Keratinocyte (primary cell): Measurements from ENCODE around the gene GTF2I. TPM values are rescaled to one million over a fixed set of nuclear protein-coding genes. Genes with fewer than 3 reads are reported as not detected.
"Not testable (repeated sequence)": the region's sequence is repeated elsewhere in the genome, so short reads cannot be mapped to it uniquely, and the experiment has no call there.

Source experiments
- DNase-seq: peaks from one replicate; pipeline ENCODE4 v3.0.0-alpha.2; 2011; ENCODE audit warnings: low read depth, missing footprints, low spot score
- FAIRE-seq: peaks from 2 replicates; lab custom pipeline; 2011; peaks lifted over from hg19 to GRCh38; lab: Jason Lieb, UNC
- H2AFZ ChIP-seq: 2 replicates; pipeline ENCODE4 v1.6.0; 2012; ENCODE audit warnings: low read length, control low read depth, inconsistent platforms; ENCODE audit not compliant: control insufficient read depth
- H3K27ac ChIP-seq: 2 replicates; pipeline ENCODE4 v1.5.1; 2011; ENCODE audit warnings: low read length; ENCODE audit not compliant: control insufficient read depth, insufficient read depth
- H3K27me3 ChIP-seq: 3 replicates; pipeline ENCODE4 v1.6.0; 2011; ENCODE audit warnings: low read length; ENCODE audit not compliant: control insufficient read depth, insufficient read depth; ENCODE audit errors: extremely low read depth
- H3K36me3 ChIP-seq, 2 experiments: 2 replicates in 1 of 2; 3 replicates in 1 of 2; pipeline ENCODE4 v1.5.1; 2011; ENCODE audit warnings: low read length in 2 of 2, mild to moderate bottlenecking in 1 of 2; ENCODE audit not compliant: control insufficient read depth in 2 of 2, insufficient read depth in 2 of 2; ENCODE audit errors: extremely low read depth in 1 of 2
- H3K4me1 ChIP-seq: 3 replicates; pipeline ENCODE4 v1.5.1; 2011; ENCODE audit warnings: low read length; ENCODE audit not compliant: control insufficient read depth, insufficient read depth; ENCODE audit errors: extremely low read depth
- H3K4me2 ChIP-seq: 3 replicates; pipeline ENCODE4 v1.6.0; 2011; ENCODE audit warnings: low read depth, low read length; ENCODE audit not compliant: control insufficient read depth, insufficient read depth; ENCODE audit errors: extremely low read depth
- H3K4me3 ChIP-seq, 3 experiments: fragments of 200-600 bp in 1 of 3; sonication (generic) in 1 of 3; 2 replicates in 2 of 3; 3 replicates in 1 of 3; pipeline ENCODE4 v1.5.1; 2011 to 2016; ENCODE audit warnings: low read length in 3 of 3, mild to moderate bottlenecking in 3 of 3, control low read depth in 2 of 3, inconsistent platforms in 1 of 3, low read depth in 1 of 3, mixed read lengths in 1 of 3, mixed run types in 1 of 3, moderate library complexity in 1 of 3; ENCODE audit not compliant: control insufficient read depth in 2 of 3, insufficient read depth in 2 of 3; ENCODE audit errors: extremely low read depth in 1 of 3
- H3K79me2 ChIP-seq: 2 replicates; pipeline ENCODE4 v1.6.0; 2012; ENCODE audit warnings: low read length; ENCODE audit not compliant: control insufficient read depth, insufficient read depth
- H3K9ac ChIP-seq: 3 replicates; pipeline ENCODE4 v1.6.0; 2011; ENCODE audit warnings: low read length; ENCODE audit not compliant: control insufficient read depth, insufficient read depth; ENCODE audit errors: extremely low read depth
- H3K9me1 ChIP-seq: 3 replicates; pipeline ENCODE4 v1.6.0; 2011; ENCODE audit warnings: low read length; ENCODE audit not compliant: control insufficient read depth, insufficient read depth; ENCODE audit errors: extremely low read depth
- H3K9me3 ChIP-seq: 2 replicates; pipeline ENCODE4 v1.5.1; 2012; ENCODE audit warnings: low read depth, low read length; ENCODE audit not compliant: control insufficient read depth
- H4K20me1 ChIP-seq: 3 replicates; pipeline ENCODE4 v1.6.0; 2011; ENCODE audit warnings: low read length; ENCODE audit not compliant: control insufficient read depth, insufficient read depth; ENCODE audit errors: extremely low read depth
- CTCF ChIP-seq, 3 experiments: IDR thresholded peaks in 1 of 3; conservative IDR thresholded peaks in 1 of 3; optimal IDR thresholded peaks in 1 of 3; 2 replicates in 2 of 3; 3 replicates in 1 of 3; pipeline versions ENCODE3 to v1.5.1; 2011; ENCODE audit warnings: low read length in 3 of 3, mild to moderate bottlenecking in 3 of 3, moderate library complexity in 2 of 3, control low read depth in 1 of 3, inconsistent platforms in 1 of 3; ENCODE audit not compliant: insufficient read depth in 2 of 3; ENCODE audit errors: extremely low read depth in 1 of 3
- EZH2 ChIP-seq: IDR thresholded peaks from one replicate; pipeline ENCODE4 v1.6.1; 2012; ENCODE audit warnings: inconsistent platforms, mild to moderate bottlenecking, low read length, moderate library complexity
- dilution Hi-C: fragments of 300-500 bp; cut with MboI; formaldehyde crosslinking; loops from one replicate; pipeline ENCODE4 v1.7.0; 2020; ENCODE audit warnings: low sequenced_read_pairs; ENCODE audit not compliant: extremely low pct_ligation_motif_present
- polyA plus RNA-seq, 5 experiments: library from polyadenylated mRNA; depleted of rRNA in 3 of 5; stranded (reverse) in 3 of 5; stranded (forward) in 1 of 5; unstranded in 1 of 5; fragments of >200 nt; gene quantifications; 1 replicate in 1 of 5; 2 replicates in 3 of 5; 3 replicates in 1 of 5; pipeline versions ENCODE4 v1.2.1 to v1.2.3, GENCODE V29; 2011 to 2012; ENCODE audit warnings: missing spikeins in 2 of 5, low read depth in 1 of 5, low replicate concordance in 1 of 5

GTF2I gene
- polyA plus RNA-seq, 1 donor (not counting 4 experiments of a cell fraction or from before 2014, with no cell fraction given), result 56.1 TPM

GRCh38 chr7:74651133-74651504 is 6.4 kb upstream of the GTF2I start:
- dilution Hi-C loops, FAIRE-seq, H3K4me3 ChIP-seq, H3K9ac ChIP-seq, H3K9me1 ChIP-seq, H3K4me2 ChIP-seq, H2AFZ ChIP-seq, H3K36me3 ChIP-seq, DNase-seq, H3K4me1 ChIP-seq, H3K79me2 ChIP-seq, H3K27ac ChIP-seq, H4K20me1 ChIP-seq, H3K27me3 ChIP-seq, H3K9me3 ChIP-seq: not testable (repeated sequence)

GRCh38 chr7:74653686-74654181 is 3.8 kb upstream of the GTF2I start:
- Histone ChIP-seq H3K9me3 (no peaks in the 10 kb centered on the region), H3K4me3 (no peak overlapping the region), H3K27me3 (no peaks in the 10 kb centered on the region), H3K27ac (no peak overlapping the region), H3K4me2 (no peak overlapping the region), H4K20me1 (no peaks in the 10 kb centered on the region), H3K36me3 (no peaks in the 10 kb centered on the region), H3K4me1 (peaks cover 8% of the 10 kb centered on the region), H2AFZ (no peak overlapping the region), H3K9me1 (no peaks in the 10 kb centered on the region), H3K9ac (no peak overlapping the region), H3K79me2 (peaks cover 3% of the 10 kb centered on the region)
- DNase-seq (no peak), FAIRE-seq (no peak)
- TF ChIP-seq EZH2, result no peak
- no peak for TF ChIP-seq CTCF (optimal IDR thresholded peaks at IDR 0.05 in 1 of 3, IDR thresholded peaks at IDR 0.05 in 1 of 3, conservative IDR thresholded peaks at IDR 0.05 in 1 of 3; ENCODE audit: extremely low read depth in 1 of 3, insufficient read depth in 2 of 3, low read length in 3 of 3)
- dilution Hi-C loops, result no loop called here

- TF ChIP-seq CTCF (optimal IDR thresholded peaks at IDR 0.05 in 1 of 3, IDR thresholded peaks at IDR 0.05 in 1 of 3, conservative IDR thresholded peaks at IDR 0.05 in 1 of 3; ENCODE audit: extremely low read depth in 1 of 3, insufficient read depth in 2 of 3, low read length in 3 of 3) (no peak), EZH2 (no peak)
- Histone ChIP-seq H3K79me2 (peaks cover 14% of the 10 kb centered on the region), H3K4me2 (no peak overlapping the region), H3K4me3 (no peak overlapping the region), H3K9me1 (no peaks in the 10 kb centered on the region), H3K36me3 (no peaks in the 10 kb centered on the region), H3K9me3 (no peaks in the 10 kb centered on the region), H3K27ac (no peak overlapping the region), H3K9ac (no peak overlapping the region), H3K27me3 (no peaks in the 10 kb centered on the region), H3K4me1 (peaks cover 13% of the 10 kb centered on the region), H2AFZ (no peak overlapping the region), H4K20me1 (no peaks in the 10 kb centered on the region)
- dilution Hi-C loops, result no loop called here
- DNase-seq (no peak), FAIRE-seq (no peak)
Measured at GRCh38 chr7:74654811-74655210, 2.7 kb upstream of the GTF2I start.
